Measurements from ENCODE around the gene TGFB1.
"Not testable (repeated sequence)": the region's sequence is repeated elsewhere in the genome, so short reads cannot be mapped to it uniquely, and the experiment has no call there.

Gene TGFB1

GRCh38 chr19:41353466-41354342 is at the start of gene TGFB1:
TGFB1 (minus strand) TSS chr19:41353922; CDS start chr19:41353044, 878 bp downstream.
- DNase-seq: peak; percentile 76

- DNase-seq: no peak
These were observed 48.3 kb upstream of the TGFB1 start for GRCh38 chr19:41402010-41402409.

- DNase-seq: no peak
These were observed 47.8 kb upstream of the TGFB1 start for GRCh38 chr19:41401483-41401882.

- DNase-seq: no peak
These were observed 45.8 kb upstream of the TGFB1 start for GRCh38 chr19:41399525-41399924.

- no peak for DNase-seq
These were observed 45.4 kb upstream of the TGFB1 start for GRCh38 chr19:41399091-41399490.

- DNase-seq: no peak
These were observed 44.9 kb upstream of the TGFB1 start for GRCh38 chr19:41398598-41398997.

GRCh38 chr19:41398050-41398418 is 44.3 kb upstream of the TGFB1 start:
- DNase-seq: no peak

GRCh38 chr19:41397086-41398049 is 43.6 kb upstream of the TGFB1 start, which contains the start of the genes BCKDHA and EXOSC5:
BCKDHA (plus strand) TSS chr19:41397818; CDS start chr19:41397828, 10 bp downstream.
EXOSC5 (minus strand) TSS chr19:41397359; CDS start chr19:41397328, 31 bp downstream.
- DNase-seq: peak; percentile 99

GRCh38 chr19:41395355-41395754 is 41.6 kb upstream of the TGFB1 start:
- DNase-seq: no peak

- no peak for DNase-seq
These were observed 39.1 kb upstream of the TGFB1 start for GRCh38 chr19:41392775-41393174.

- DNase-seq: no peak
These were observed 37.9 kb upstream of the TGFB1 start for GRCh38 chr19:41391618-41392017.

GRCh38 chr19:41386442-41386841 is 32.7 kb upstream of the TGFB1 start:
- DNase-seq: no peak

GRCh38 chr19:41384351-41384750 is 30.6 kb upstream of the TGFB1 start:
- no peak for DNase-seq

GRCh38 chr19:41381536-41381935 is 27.8 kb upstream of the TGFB1 start:
- not testable (repeated sequence) for DNase-seq

GRCh38 chr19:41377977-41378709 is 24.4 kb upstream of the TGFB1 start:
- DNase-seq: no peak

GRCh38 chr19:41376998-41377365 is 23.3 kb upstream of the TGFB1 start:
- no peak for DNase-seq

- no peak for DNase-seq
These were observed 22.7 kb upstream of the TGFB1 start, which contains the start of gene TMEM91 for GRCh38 chr19:41376241-41376997. TMEM91 (plus strand) TSS chr19:41376533; CDS start chr19:41378310, 1,777 bp downstream.

GRCh38 chr19:41373993-41374392 is 20.3 kb upstream of the TGFB1 start:
- DNase-seq: peak; percentile 77

GRCh38 chr19:41372501-41372900 is 18.8 kb upstream of the TGFB1 start:
- DNase-seq: no peak

GRCh38 chr19:41371541-41371940 is 17.8 kb upstream of the TGFB1 start:
- DNase-seq: no peak

GRCh38 chr19:41371119-41371518 is 17.4 kb upstream of the TGFB1 start:
- not testable (repeated sequence) for DNase-seq

GRCh38 chr19:41369769-41370168 is 16.0 kb upstream of the TGFB1 start:
- no peak for DNase-seq
